Measurements from ENCODE around the gene PTDSS2. TPM values are rescaled to one million over a fixed set of nuclear protein-coding genes. Genes with fewer than 3 reads are reported as not detected.

Gene PTDSS2
- polyA plus RNA-seq, 2 of the 4 experiments (the other 2 are of a cell fraction): 23.4 to 38.9 TPM

DNA sequence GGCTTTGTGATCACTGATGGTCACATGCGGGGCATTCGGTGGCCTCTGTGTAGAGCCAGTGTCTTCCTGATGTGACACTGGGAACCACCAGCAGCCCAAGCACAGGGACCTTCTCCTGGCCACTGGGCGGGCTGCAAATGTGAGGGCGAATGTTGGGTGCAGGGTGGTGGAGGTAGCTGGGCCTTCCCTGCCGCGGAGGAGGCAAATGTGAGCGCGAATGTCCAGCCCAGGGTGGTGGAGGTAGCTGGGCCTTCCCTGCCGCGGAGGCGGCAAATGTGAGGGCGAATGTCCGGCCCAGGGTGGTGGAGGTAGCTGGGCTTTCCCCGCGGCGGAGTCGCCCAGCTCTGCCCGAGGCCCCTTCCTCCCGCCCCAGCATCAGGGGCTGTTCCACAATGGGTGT lies 23.3 kb downstream of the PTDSS2 start:
- no peak overlapping the region for H3K27ac ChIP-seq
- no peak overlapping the region for H3K4me3 ChIP-seq
- no peak for TF ChIP-seq POLR2AphosphoS2 (conservative IDR thresholded peaks at IDR 0.05; ENCODE audit: low read length)
- TF ChIP-seq ESRRA (IDR thresholded peaks at IDR 0.05; ENCODE audit: borderline replicate concordance, low read length): no peak
- no peak for TF ChIP-seq HOXA7 (CRISPR knock-in tag; IDR thresholded peaks at IDR 0.05)
- TF ChIP-seq CBX2 (IDR thresholded peaks at IDR 0.05; ENCODE audit: borderline replicate concordance, low read depth): no peak
- TF ChIP-seq MAFK (IDR thresholded peaks at IDR 0.05; ENCODE audit: partially characterized antibody): no peak
- TF ChIP-seq TP53 (CRISPR knock-in tag; IDR thresholded peaks at IDR 0.05): no peak
- no peak for TF ChIP-seq FOSB (CRISPR knock-in tag; IDR thresholded peaks at IDR 0.05)
- no peak for TF ChIP-seq FOSL2 (IDR thresholded peaks at IDR 0.05)
- no peak for TF ChIP-seq FOSL2 (CRISPR knock-in tag; IDR thresholded peaks at IDR 0.05)
- TF ChIP-seq, protein P1, sequence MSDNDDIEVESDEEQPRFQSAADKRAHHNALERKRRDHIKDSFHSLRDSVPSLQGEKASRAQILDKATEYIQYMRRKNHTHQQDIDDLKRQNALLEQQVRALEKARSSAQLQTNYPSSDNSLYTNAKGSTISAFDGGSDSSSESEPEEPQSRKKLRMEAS (IDR thresholded peaks at IDR 0.05): no peak
- TF ChIP-seq ZFP36 (IDR thresholded peaks at IDR 0.05; ENCODE audit: borderline replicate concordance, partially characterized antibody): no peak
- no peak for TF ChIP-seq HDAC2 (IDR thresholded peaks at IDR 0.05)
- no peak for TF ChIP-seq EHF (CRISPR knock-in tag; IDR thresholded peaks at IDR 0.05)
- no peak for TF ChIP-seq NPAS2 (CRISPR knock-in tag; IDR thresholded peaks at IDR 0.05; ENCODE audit: borderline replicate concordance)
- TF ChIP-seq KDM1A (IDR thresholded peaks at IDR 0.05; ENCODE audit: low read depth): no peak
- TF ChIP-seq, protein P2, sequence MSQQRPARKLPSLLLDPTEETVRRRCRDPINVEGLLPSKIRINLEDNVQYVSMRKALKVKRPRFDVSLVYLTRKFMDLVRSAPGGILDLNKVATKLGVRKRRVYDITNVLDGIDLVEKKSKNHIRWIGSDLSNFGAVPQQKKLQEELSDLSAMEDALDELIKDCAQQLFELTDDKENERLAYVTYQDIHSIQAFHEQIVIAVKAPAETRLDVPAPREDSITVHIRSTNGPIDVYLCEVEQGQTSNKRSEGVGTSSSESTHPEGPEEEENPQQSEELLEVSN (IDR thresholded peaks at IDR 0.05; ENCODE audit: borderline replicate concordance, low read depth): no peak
- no peak for TF ChIP-seq CHD2 (IDR thresholded peaks at IDR 0.05; ENCODE audit: low read length, partially characterized antibody)
- no peak for TF ChIP-seq ZSCAN20 (CRISPR knock-in tag; IDR thresholded peaks at IDR 0.05)
- TF ChIP-seq MYC (IDR thresholded peaks at IDR 0.05; ENCODE audit: borderline replicate concordance, low read length): no peak
- no peaks in the 10 kb centered on the region for H3K9me3 ChIP-seq
- WGBS (ENCODE audit: missing lambda C conversion rate): 93% methylated on average over 17 of the region's 19 CpGs
- H3K4me1 ChIP-seq: peaks cover 19% of the 10 kb centered on the region
- DNase-seq (ENCODE audit: low read depth in 1 of 2, low spot score in 1 of 2) (no peak), ATAC-seq (no peak), FAIRE-seq (no peak)
- CTCF ChIA-PET: interaction anchor here (0.7 to 1.7 kb wide), 4 partner anchors 10 to 48 kb away, joined by 3 to 6 read pairs (median 5); no protein-coding TSS in a partner anchor
- no peak overlapping the region for H3K4me2 ChIP-seq
- POLR2A ChIA-PET: interaction anchor here (0.9 kb wide), 1 partner anchor 33 kb away, joined by 3 read pairs; no protein-coding TSS in a partner anchor

DNA sequence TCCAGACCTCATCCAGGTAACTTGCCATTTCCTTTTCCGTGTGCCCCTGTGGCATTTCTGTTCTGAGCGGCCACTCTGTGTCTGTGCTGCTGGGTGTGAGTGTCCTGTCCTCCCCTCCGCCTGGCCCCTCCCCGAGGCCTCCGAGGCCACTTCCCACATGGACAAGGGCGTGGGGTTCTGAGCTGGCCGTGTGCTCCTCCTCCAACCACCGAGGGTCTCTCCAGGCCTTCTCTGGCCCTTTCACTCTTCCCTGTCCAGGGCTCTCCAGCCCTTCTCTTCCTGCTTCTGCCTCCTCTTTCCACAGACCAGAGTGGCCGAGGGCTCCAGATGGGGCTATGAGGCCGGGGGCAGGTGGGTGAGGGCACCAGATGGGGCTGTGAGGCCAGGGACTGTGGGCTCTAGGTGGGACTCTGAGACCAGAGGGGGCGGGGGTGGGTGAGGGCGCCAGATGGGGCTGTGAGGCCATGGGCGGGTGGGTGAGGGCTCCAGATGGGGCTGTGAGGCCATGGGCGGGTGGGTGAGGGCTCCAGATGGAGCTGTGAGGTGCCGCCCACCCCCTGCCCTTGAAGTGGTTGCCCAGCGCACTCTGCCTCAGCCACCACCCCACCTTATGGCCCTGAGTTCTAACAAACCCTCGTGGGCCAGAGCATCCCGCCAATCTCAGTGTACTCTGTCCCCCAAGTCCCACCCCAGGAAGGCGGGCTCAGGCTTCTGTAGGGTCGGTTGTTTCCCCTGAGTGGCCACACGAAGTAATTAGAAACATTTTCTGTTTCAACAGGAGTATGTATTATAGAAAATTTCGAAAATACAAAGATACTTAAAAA lies 24.1 kb downstream of the PTDSS2 start:
- DNase-seq (ENCODE audit: low read depth in 1 of 2, low spot score in 1 of 2) (no peak), ATAC-seq (no peak), FAIRE-seq (no peak)
- POLR2A ChIA-PET: no interaction called here
- no peak overlapping the region for H3K4me3 ChIP-seq
- no peak overlapping the region for H3K27ac ChIP-seq
- no peak for TF ChIP-seq HOXA7 (CRISPR knock-in tag; IDR thresholded peaks at IDR 0.05)
- peaks cover 12% of the 10 kb centered on the region for H3K4me1 ChIP-seq
- no peaks in the 10 kb centered on the region for H3K9me3 ChIP-seq
- H3K4me2 ChIP-seq: no peak overlapping the region
- 91% methylated on average over 15 of the region's 22 CpGs for WGBS (ENCODE audit: missing lambda C conversion rate)
- CTCF ChIA-PET: interaction anchor here (0.7 to 1.7 kb wide), 6 partner anchors 11 to 48 kb away, joined by 3 to 6 read pairs (median 4); no protein-coding TSS in a partner anchor

DNA sequence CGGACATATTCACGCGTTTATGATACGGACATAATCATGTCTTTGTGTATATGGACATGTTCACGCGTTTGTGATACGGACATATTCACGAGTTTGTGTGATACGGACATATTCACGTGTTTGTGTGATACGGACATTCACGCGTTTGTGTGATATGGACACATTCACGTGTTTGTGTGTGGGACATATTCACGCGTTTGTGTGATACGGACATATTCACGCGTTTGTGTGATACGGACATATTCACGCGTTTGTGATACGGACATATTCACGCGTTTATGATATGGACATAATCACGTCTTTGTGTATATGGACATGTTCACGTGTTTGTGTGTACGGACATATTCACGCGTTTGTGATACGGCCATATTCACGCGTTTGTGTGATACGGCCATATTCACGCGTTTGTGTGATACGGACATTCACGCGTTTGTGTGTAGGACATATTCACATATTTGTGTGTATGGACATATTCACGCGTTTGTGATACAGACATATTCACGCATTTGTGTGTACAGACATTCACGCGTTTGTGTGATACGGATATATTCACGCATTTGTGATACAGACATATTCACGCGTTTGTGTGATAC lies 24.9 kb downstream of the PTDSS2 start:
- TF ChIP-seq RNF2 (IDR thresholded peaks at IDR 0.05; ENCODE audit: borderline replicate concordance, low read depth): no peak
- no peak for TF ChIP-seq RARB (CRISPR knock-in tag; IDR thresholded peaks at IDR 0.05)
- no peak for TF ChIP-seq EP300 (IDR thresholded peaks at IDR 0.05)
- no peak for TF ChIP-seq JUN (IDR thresholded peaks at IDR 0.05)
- TF ChIP-seq HDAC2 (IDR thresholded peaks at IDR 0.05): no peak
- H3K9me3 ChIP-seq: no peaks in the 10 kb centered on the region
- WGBS (ENCODE audit: missing lambda C conversion rate): 94% methylated on average over 48 of the region's 48 CpGs
- FAIRE-seq (peak; percentile 99), DNase-seq (ENCODE audit: low read depth in 1 of 2, low spot score in 1 of 2) (no peak), ATAC-seq (no peak)
- H3K27ac ChIP-seq: no peak overlapping the region
- H3K4me2 ChIP-seq: no peak overlapping the region
- CTCF ChIA-PET: interaction anchor here (0.7 to 1.7 kb wide), 3 partner anchors 12 to 27 kb away, joined by 3 to 6 read pairs (median 3); no protein-coding TSS in a partner anchor
- POLR2A ChIA-PET: no interaction called here
- H3K4me1 ChIP-seq: peaks cover 4% of the 10 kb centered on the region
- H3K4me3 ChIP-seq: no peak overlapping the region
